Endometrium (tissue), 2 donors: ENCODE results near the gene FAM227A.
"Not testable (repeated sequence)": the region's sequence is repeated elsewhere in the genome, so short reads cannot be mapped to it uniquely, and the experiment has no call there.

ENCODE experiments used
- FAIRE-seq: peaks from 2 replicates; lab custom pipeline; 2012; peaks lifted over from hg19 to GRCh38; lab: Jason Lieb, UNC
- donor health status: control.
- donor health status: control.

FAM227A gene

GRCh38 chr22:38611559-38611958 lies 44.6 kb downstream of the FAM227A start:
- no peak for FAIRE-seq

- no peak for FAIRE-seq
Observed at GRCh38 chr22:38610234-38610633, 46.0 kb downstream of the FAM227A start.

GRCh38 chr22:38608992-38609750 lies 47.0 kb downstream of the FAM227A start:
- FAIRE-seq, result no peak

- no peak for FAIRE-seq
Observed at GRCh38 chr22:38607680-38608079, 48.5 kb downstream of the FAM227A start.

GRCh38 chr22:38602166-38602565 lies 54.0 kb downstream of the FAM227A start:
- FAIRE-seq, result no peak

- FAIRE-seq, result no peak
Observed at GRCh38 chr22:38601221-38601764, 54.9 kb downstream of the FAM227A start.

- FAIRE-seq, result no peak
Observed at GRCh38 chr22:38599466-38599865, 56.7 kb downstream of the FAM227A start.

GRCh38 chr22:38582923-38583322 lies 73.3 kb downstream of the FAM227A start:
- not testable (repeated sequence) for FAIRE-seq

- no peak for FAIRE-seq
Observed at GRCh38 chr22:38578505-38578904, 77.7 kb downstream of the FAM227A start.

GRCh38 chr22:38572065-38572464 lies 84.1 kb downstream of the FAM227A start:
- FAIRE-seq, result peak; percentile 92

GRCh38 chr22:38570779-38571364 lies 85.3 kb downstream of the FAM227A start:
- no peak for FAIRE-seq

GRCh38 chr22:38569972-38570778 lies 86.0 kb downstream of the FAM227A start, which contains the start of gene DMC1:
Gene DMC1, minus strand, starts transcription at chr22:38570183. Its CDS starts 1,927 bp downstream, at chr22:38568256.
- no peak for FAIRE-seq

GRCh38 chr22:38569181-38569971 lies 86.8 kb downstream of the FAM227A start:
- no peak for FAIRE-seq

- FAIRE-seq, result no peak
Observed at GRCh38 chr22:38567531-38568285, 88.5 kb downstream of the FAM227A start.

GRCh38 chr22:38566726-38567504 lies 89.3 kb downstream of the FAM227A start:
- FAIRE-seq, result no peak

GRCh38 chr22:38565441-38565840 lies 90.8 kb downstream of the FAM227A start:
- FAIRE-seq, result no peak

GRCh38 chr22:38564669-38565068 lies 91.5 kb downstream of the FAM227A start:
- no peak for FAIRE-seq

GRCh38 chr22:38554281-38554680 lies 101.9 kb downstream of the FAM227A start:
- FAIRE-seq, result no peak

- no peak for FAIRE-seq
Observed at GRCh38 chr22:38549101-38549894, 106.9 kb downstream of the FAM227A start.
